T-helper 17 cell (primary cell): ENCODE measurements around the gene GALR3. TPM values are rescaled to one million over a fixed set of nuclear protein-coding genes. Genes with fewer than 3 reads are reported as not detected.

Source experiments
- ATAC-seq: fragments of 150-1000 bp; cut with Tn5 transposase; 2 replicates; pipeline ENCODE4 v1.10.0; 2021; ENCODE audit warnings: mild to moderate bottlenecking, moderate library complexity
- DNase-seq, 3 donors: peaks; one replicate each; pipeline versions ENCODE4 v3.0.0 to v3.0.0-alpha.2; 2020 to 2021
- H3K9me3 ChIP-seq: one replicate; pipeline ENCODE4 v1.7.0; 2013; ENCODE audit warnings: low read length, mild to moderate bottlenecking; ENCODE audit not compliant: control insufficient read depth, poor library complexity, severe bottlenecking
- H3K27ac Mint-ChIP-seq: one replicate; pipeline ENCODE4 v1.8.0; 2022; ENCODE audit warnings: mild to moderate bottlenecking, moderate library complexity, mixed read lengths
- H3K27me3 Mint-ChIP-seq: one replicate; pipeline ENCODE4 v1.8.0; 2022; ENCODE audit warnings: mixed read lengths
- H3K36me3 Mint-ChIP-seq: one replicate; pipeline ENCODE4 v1.8.0; 2022; ENCODE audit warnings: low read depth, mixed read lengths
- H3K4me1 Mint-ChIP-seq: one replicate; pipeline ENCODE4 v1.8.0; 2022; ENCODE audit warnings: mild to moderate bottlenecking, mixed read lengths
- H3K4me3 Mint-ChIP-seq: one replicate; pipeline ENCODE4 v1.8.0; 2022; ENCODE audit warnings: mild to moderate bottlenecking, moderate library complexity, mixed read lengths
- total RNA-seq, 4 donors: library from RNA in 2 of 4; stranded (reverse) in 2 of 4; gene quantifications; one replicate each; pipeline ENCODE4 v1.2.3 and lab custom pipeline; 2022 to 2026

Gene GALR3
- total RNA-seq, 2 donors from 2014 or later, result not detected

DNA sequence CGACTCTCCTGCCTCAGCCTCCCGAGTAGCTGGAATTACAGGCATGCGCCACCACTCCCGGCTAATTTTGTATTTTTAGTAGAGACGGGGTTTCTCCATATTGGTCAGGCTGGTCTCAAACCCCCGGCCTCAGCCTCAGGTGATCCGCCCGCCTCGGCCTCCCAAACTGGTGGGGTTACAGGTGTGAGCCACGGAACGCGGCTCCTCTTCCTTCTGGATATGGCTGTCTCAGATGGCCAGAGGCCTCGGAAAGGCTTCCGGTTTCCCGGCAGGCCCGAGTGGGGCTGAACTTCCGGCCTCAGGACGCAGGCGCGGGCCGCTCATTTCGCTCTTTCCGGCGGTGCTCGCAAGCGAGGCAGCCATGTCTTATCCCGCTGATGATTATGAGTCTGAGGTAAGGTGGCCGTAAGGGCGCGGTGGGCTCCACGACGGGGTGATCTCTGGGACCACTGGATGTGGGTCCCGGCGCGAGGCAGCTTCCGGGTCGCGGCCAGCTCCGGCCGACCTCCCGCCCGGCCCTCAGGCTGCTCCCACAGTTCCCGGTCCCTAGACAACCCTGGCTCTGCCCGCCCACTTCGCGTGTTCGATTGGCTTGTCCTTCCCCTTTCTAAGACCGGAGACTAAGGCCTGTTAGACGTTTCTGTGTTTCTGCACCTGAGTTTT is 26.0 kb downstream of the GALR3 start, which contains the start of gene EIF3L:
TSS of gene EIF3L (plus strand) at position 331 of the 663 bp plus-strand sequence. CDS start at position 362, 31 bp downstream.
- peaks cover 9% of the 10 kb centered on the region for H3K36me3 Mint-ChIP-seq

GRCh38 chr22:37850801-37851200 is 27.6 kb downstream of the GALR3 start:
- Mint-ChIP-seq H3K36me3 (peaks cover 9% of the 10 kb centered on the region), H3K4me3 (peak overlapping the region; percentile 52), H3K27me3 (no peaks in the 10 kb centered on the region), H3K4me1 (peaks cover 37% of the 10 kb centered on the region), H3K27ac (no peak overlapping the region)
- DNase-seq (no peak), ATAC-seq (no peak)
- H3K9me3 ChIP-seq, result no peaks in the 10 kb centered on the region

More for the DNA sequence above, 26.0 kb downstream of the GALR3 start, which contains the start of gene EIF3L:
- DNase-seq, result peak; percentile 78 to 82 (median 78)
- Mint-ChIP-seq H3K4me3 (peak within 1 kb of the TSS; percentile 97), H3K27ac (peak within 1 kb of the TSS; percentile 99), H3K4me1 (peaks cover 31% of the 10 kb centered on the region), H3K27me3 (no peaks in the 10 kb centered on the region)
- H3K9me3 ChIP-seq, result no peaks in the 10 kb centered on the region
- peak; percentile 74 for ATAC-seq

GRCh38 chr22:37852418-37852817 is 29.2 kb downstream of the GALR3 start:
- ATAC-seq (no peak), DNase-seq (no peak)
- Mint-ChIP-seq H3K36me3 (peaks cover 9% of the 10 kb centered on the region), H3K27me3 (no peaks in the 10 kb centered on the region), H3K4me3 (peak overlapping the region; percentile 19), H3K4me1 (peaks cover 37% of the 10 kb centered on the region), H3K27ac (no peak overlapping the region)
- H3K9me3 ChIP-seq, result no peaks in the 10 kb centered on the region

GRCh38 chr22:37854946-37855345 is 31.8 kb downstream of the GALR3 start:
- no peaks in the 10 kb centered on the region for H3K9me3 ChIP-seq
- ATAC-seq, result no peak
- Mint-ChIP-seq H3K4me3 (no peak overlapping the region), H3K27ac (no peak overlapping the region), H3K27me3 (no peaks in the 10 kb centered on the region), H3K4me1 (peaks cover 25% of the 10 kb centered on the region), H3K36me3 (peaks cover 4% of the 10 kb centered on the region)
- DNase-seq, result no peak

GRCh38 chr22:37855462-37855861 is 32.3 kb downstream of the GALR3 start:
- Mint-ChIP-seq H3K36me3 (peaks cover 4% of the 10 kb centered on the region), H3K4me3 (peak overlapping the region; percentile 21), H3K27me3 (no peaks in the 10 kb centered on the region), H3K4me1 (peaks cover 24% of the 10 kb centered on the region), H3K27ac (no peak overlapping the region)
- H3K9me3 ChIP-seq, result no peaks in the 10 kb centered on the region
- DNase-seq, result no peak
- no peak for ATAC-seq

GRCh38 chr22:37860796-37861421 is 37.7 kb downstream of the GALR3 start:
- ATAC-seq (no peak), DNase-seq (no peak)
- no peaks in the 10 kb centered on the region for H3K9me3 ChIP-seq
- peaks cover 10% of the 10 kb centered on the region for H3K4me1 Mint-ChIP-seq
- peaks cover 3% of the 10 kb centered on the region for H3K36me3 Mint-ChIP-seq
- no peaks in the 10 kb centered on the region for H3K27me3 Mint-ChIP-seq
- H3K27ac Mint-ChIP-seq, result no peak overlapping the region
- H3K4me3 Mint-ChIP-seq, result no peak overlapping the region

GRCh38 chr22:37862570-37863325 is 39.6 kb downstream of the GALR3 start:
- Mint-ChIP-seq H3K4me1 (peaks cover 10% of the 10 kb centered on the region), H3K4me3 (peak overlapping the region; percentile 21), H3K36me3 (peaks cover 3% of the 10 kb centered on the region), H3K27me3 (no peaks in the 10 kb centered on the region), H3K27ac (no peak overlapping the region)
- no peaks in the 10 kb centered on the region for H3K9me3 ChIP-seq
- ATAC-seq, result peak; percentile 18
- no peak for DNase-seq

DNA sequence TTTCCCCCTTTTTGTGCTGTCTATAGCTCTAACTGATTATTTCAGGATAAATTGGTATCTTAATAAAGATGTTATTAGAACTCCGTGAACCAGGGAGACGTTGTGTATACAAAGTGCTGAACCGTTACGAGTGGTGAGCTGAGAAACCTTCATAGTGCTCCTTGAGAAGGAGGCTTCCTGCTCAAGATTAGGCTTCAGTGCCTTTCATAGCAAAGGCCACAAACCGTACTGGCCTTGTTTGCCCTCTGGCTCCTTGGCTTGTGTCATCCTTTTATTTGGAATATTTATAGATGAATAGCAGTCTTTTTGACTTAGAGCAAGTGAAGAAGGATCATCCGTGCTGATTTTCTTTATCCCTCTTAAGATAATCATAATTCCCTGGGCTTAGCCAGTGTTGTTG is 42.3 kb downstream of the GALR3 start:
- H3K27ac Mint-ChIP-seq, result no peak overlapping the region
- H3K9me3 ChIP-seq, result no peaks in the 10 kb centered on the region
- H3K4me1 Mint-ChIP-seq, result peaks cover 9% of the 10 kb centered on the region
- H3K27me3 Mint-ChIP-seq, result no peaks in the 10 kb centered on the region
- H3K4me3 Mint-ChIP-seq, result no peak overlapping the region
- no peak for ATAC-seq
- peaks cover 3% of the 10 kb centered on the region for H3K36me3 Mint-ChIP-seq
- DNase-seq, result no peak

- H3K27me3 Mint-ChIP-seq, result no peaks in the 10 kb centered on the region
- ATAC-seq (no peak), DNase-seq (no peak)
- no peaks in the 10 kb centered on the region for H3K9me3 ChIP-seq
- H3K4me1 Mint-ChIP-seq, result no peaks in the 10 kb centered on the region
- H3K4me3 Mint-ChIP-seq, result no peak overlapping the region
- no peak overlapping the region for H3K27ac Mint-ChIP-seq
- H3K36me3 Mint-ChIP-seq, result no peaks in the 10 kb centered on the region
These were observed 47.1 kb downstream of the GALR3 start for GRCh38 chr22:37870273-37870672.

Other genes with a start within 250 kb of the GALR3 start
- 1 to 10 TPM; 1.9 to 6.1 TPM for gene LGALS2, start 243.3 kb upstream of the GALR3 start, total RNA-seq
- gene GGA1, start 214.5 kb upstream of the GALR3 start, total RNA-seq, result 10 to 100 TPM; 70.5 to 86.8 TPM
- gene SH3BP1, start 183.7 kb upstream of the GALR3 start, total RNA-seq, result 10 to 100 TPM; 79.7 to 97.5 TPM
- gene PDXP, start 164.7 kb upstream of the GALR3 start, total RNA-seq, result 1 to 10 TPM; 2.6 to 3.0 TPM
- gene LGALS1, start 147.7 kb upstream of the GALR3 start, total RNA-seq, result 100 to 1,000 TPM; 152 to 154 TPM
- gene NOL12, start 137.0 kb upstream of the GALR3 start, total RNA-seq, result 10 to 100 TPM; 26.2 to 34.8 TPM
- gene TRIOBP, start 126.3 kb upstream of the GALR3 start, total RNA-seq, result 10 to 100 TPM; 14.3 to 18.8 TPM
- 1 to 10 TPM in 1 of 2 donors, under 1 TPM in 1; 0.78 to 2.6 TPM for gene GCAT, start 15.4 kb upstream of the GALR3 start, total RNA-seq
- 10 to 100 TPM; 21.3 to 24.4 TPM for gene ANKRD54, start 21.0 kb downstream of the GALR3 start, total RNA-seq
- 100 to 1,000 TPM; 517 to 546 TPM for gene EIF3L, start 26.0 kb downstream of the GALR3 start, total RNA-seq
- gene MICALL1, start 82.9 kb downstream of the GALR3 start, total RNA-seq, result 10 to 100 TPM; 19.2 to 21.9 TPM
- gene C22orf23, start 130.2 kb downstream of the GALR3 start, total RNA-seq, result not detected
- gene POLR2F, start 130.3 kb downstream of the GALR3 start, total RNA-seq, result 10 to 100 TPM; 25.9 to 27.7 TPM
- gene SOX10, start 161.2 kb downstream of the GALR3 start, total RNA-seq, result not detected
- 10 to 100 TPM; 24.5 to 25.4 TPM for gene PICK1, start 234.0 kb downstream of the GALR3 start, total RNA-seq